Lower leg skin (tissue), 3 donors: Measurements from ENCODE around the gene LDLR.
"Not testable (repeated sequence)": the region's sequence is repeated elsewhere in the genome, so short reads cannot be mapped to it uniquely, and the experiment has no call there.

Experiments
- CTCF ChIP-seq, 3 donors: fragments of 450-650 bp; IDR thresholded peaks; one replicate each; pipeline ENCODE4 v1.5.1; 2016; ENCODE audit warnings: antibody characterized with exemption in 3 of 3, mild to moderate bottlenecking in 3 of 3, moderate library complexity in 2 of 3
- POLR2A ChIP-seq, 2 donors: fragments of 450-650 bp; IDR thresholded peaks; one replicate each; pipeline ENCODE4 v1.6.1; 2016 to 2017; ENCODE audit warnings: antibody characterized with exemption in 2 of 2, mild to moderate bottlenecking in 1 of 2, moderate library complexity in 1 of 2

- not testable (repeated sequence) for TF ChIP-seq CTCF, POLR2A (IDR thresholded peaks at IDR 0.05)
Measured at GRCh38 chr19:11097367-11097766, 8.1 kb downstream of the LDLR start.
